ENCODE measurements around the gene ZNF688. TPM values are rescaled to one million over a fixed set of nuclear protein-coding genes. Genes with fewer than 3 reads are reported as not detected.

Gene ZNF688
- total and polyA plus RNA-seq, 2 of the 13 experiments (the other 11 are each of a cell fraction or from before 2014, with no cell fraction given) = 2.4 to 5.4 TPM

DNA sequence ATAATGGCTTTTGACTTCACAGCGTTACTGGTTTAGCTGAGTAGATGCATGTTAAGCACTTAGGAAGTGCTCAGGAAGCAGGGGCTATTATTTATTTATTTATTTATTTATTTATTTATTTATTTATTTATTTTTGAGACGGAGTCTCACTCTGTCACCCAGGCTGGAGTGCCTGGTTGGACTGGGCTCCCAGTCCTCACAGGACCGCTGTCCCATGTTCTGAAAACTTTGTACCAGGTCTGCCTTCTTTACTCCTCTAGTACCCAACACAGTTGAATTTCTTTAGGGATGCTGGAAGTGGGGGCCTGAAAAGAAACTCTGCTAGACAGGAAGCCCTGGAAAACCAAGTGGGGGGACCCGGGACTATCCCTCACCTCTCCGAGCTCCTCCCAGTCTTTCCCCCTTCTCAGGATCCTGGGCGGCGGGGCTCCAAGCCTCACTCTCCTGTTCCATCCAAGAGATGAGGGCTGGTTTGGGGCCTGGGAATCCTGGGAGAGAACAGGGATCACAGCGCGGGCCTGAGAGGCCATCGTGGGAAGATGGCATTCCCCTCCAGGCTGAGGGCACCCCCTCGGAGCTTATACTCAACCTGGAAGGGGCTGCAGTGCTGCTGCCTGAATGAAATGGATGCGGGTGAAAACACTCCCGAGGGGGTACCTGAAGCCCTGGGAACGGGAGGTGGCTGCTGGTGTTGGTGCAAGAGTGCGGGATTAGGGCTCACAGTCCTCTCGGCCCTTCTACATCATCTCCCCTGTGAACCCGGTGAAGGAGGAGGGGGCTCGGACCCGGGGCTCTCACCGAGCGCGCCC, 674 bp downstream of the ZNF688 start (continued):
- TF ChIP-seq SNAPC4 (CRISPR knock-in tag; IDR thresholded peaks at IDR 0.05) (0 out of 2 replicates have a peak, but pooled peaks have one; percentile 35), GZF1 (CRISPR knock-in tag; IDR thresholded peaks at IDR 0.05) (no peak), ZFP37 (CRISPR knock-in tag; IDR thresholded peaks at IDR 0.05; ENCODE audit: borderline replicate concordance) (0 out of 2 replicates have a peak, but pooled peaks have one; percentile 33), RXRA (CRISPR knock-in tag; IDR thresholded peaks at IDR 0.05) (0 out of 2 replicates have a peak, but pooled peaks have one; percentile 22), ZBTB42 (CRISPR knock-in tag; IDR thresholded peaks at IDR 0.05) (no peak), ZNF781 (CRISPR knock-in tag; IDR thresholded peaks at IDR 0.05; ENCODE audit: borderline replicate concordance, not compliant biosample characterization) (no peak), MEIS1 (CRISPR knock-in tag; IDR thresholded peaks at IDR 0.05; ENCODE audit: borderline replicate concordance) (no peak), TEAD3 (CRISPR knock-in tag; optimal IDR thresholded peaks at IDR 0.05; ENCODE audit: borderline replicate concordance) (peak; percentile 14), SP5 (CRISPR knock-in tag; IDR thresholded peaks at IDR 0.05; ENCODE audit: borderline replicate concordance, low read depth) (0 out of 2 replicates have a peak, but pooled peaks have one; percentile 3), CHCHD3 (CRISPR knock-in tag; IDR thresholded peaks at IDR 0.05) (no peak), CHD2 (IDR thresholded peaks at IDR 0.05; ENCODE audit: low read depth, low read length) (no peak), ZNF570 (CRISPR knock-in tag; IDR thresholded peaks at IDR 0.05; ENCODE audit: borderline replicate concordance) (no peak), ZNF550 (CRISPR knock-in tag; IDR thresholded peaks at IDR 0.05; ENCODE audit: borderline replicate concordance) (peak; percentile 2; the same call in 1 of the 2 replicates), GPN1 (CRISPR knock-in tag; IDR thresholded peaks at IDR 0.05; ENCODE audit: borderline replicate concordance) (no peak), HOXA7 (CRISPR knock-in tag; IDR thresholded peaks at IDR 0.05) (no peak), ZNF816 (CRISPR knock-in tag; IDR thresholded peaks at IDR 0.05; ENCODE audit: borderline replicate concordance) (no peak)
- TF ChIP-seq, protein P1, sequence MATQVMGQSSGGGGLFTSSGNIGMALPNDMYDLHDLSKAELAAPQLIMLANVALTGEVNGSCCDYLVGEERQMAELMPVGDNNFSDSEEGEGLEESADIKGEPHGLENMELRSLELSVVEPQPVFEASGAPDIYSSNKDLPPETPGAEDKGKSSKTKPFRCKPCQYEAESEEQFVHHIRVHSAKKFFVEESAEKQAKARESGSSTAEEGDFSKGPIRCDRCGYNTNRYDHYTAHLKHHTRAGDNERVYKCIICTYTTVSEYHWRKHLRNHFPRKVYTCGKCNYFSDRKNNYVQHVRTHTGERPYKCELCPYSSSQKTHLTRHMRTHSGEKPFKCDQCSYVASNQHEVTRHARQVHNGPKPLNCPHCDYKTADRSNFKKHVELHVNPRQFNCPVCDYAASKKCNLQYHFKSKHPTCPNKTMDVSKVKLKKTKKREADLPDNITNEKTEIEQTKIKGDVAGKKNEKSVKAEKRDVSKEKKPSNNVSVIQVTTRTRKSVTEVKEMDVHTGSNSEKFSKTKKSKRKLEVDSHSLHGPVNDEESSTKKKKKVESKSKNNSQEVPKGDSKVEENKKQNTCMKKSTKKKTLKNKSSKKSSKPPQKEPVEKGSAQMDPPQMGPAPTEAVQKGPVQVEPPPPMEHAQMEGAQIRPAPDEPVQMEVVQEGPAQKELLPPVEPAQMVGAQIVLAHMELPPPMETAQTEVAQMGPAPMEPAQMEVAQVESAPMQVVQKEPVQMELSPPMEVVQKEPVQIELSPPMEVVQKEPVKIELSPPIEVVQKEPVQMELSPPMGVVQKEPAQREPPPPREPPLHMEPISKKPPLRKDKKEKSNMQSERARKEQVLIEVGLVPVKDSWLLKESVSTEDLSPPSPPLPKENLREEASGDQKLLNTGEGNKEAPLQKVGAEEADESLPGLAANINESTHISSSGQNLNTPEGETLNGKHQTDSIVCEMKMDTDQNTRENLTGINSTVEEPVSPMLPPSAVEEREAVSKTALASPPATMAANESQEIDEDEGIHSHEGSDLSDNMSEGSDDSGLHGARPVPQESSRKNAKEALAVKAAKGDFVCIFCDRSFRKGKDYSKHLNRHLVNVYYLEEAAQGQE (IDR thresholded peaks at IDR 0.05; ENCODE audit: borderline replicate concordance in 1 of 2, low read depth in 1 of 2, low read length in 2 of 2) = peak; percentile 28 to 87
- TF ChIP-seq, protein P2, sequence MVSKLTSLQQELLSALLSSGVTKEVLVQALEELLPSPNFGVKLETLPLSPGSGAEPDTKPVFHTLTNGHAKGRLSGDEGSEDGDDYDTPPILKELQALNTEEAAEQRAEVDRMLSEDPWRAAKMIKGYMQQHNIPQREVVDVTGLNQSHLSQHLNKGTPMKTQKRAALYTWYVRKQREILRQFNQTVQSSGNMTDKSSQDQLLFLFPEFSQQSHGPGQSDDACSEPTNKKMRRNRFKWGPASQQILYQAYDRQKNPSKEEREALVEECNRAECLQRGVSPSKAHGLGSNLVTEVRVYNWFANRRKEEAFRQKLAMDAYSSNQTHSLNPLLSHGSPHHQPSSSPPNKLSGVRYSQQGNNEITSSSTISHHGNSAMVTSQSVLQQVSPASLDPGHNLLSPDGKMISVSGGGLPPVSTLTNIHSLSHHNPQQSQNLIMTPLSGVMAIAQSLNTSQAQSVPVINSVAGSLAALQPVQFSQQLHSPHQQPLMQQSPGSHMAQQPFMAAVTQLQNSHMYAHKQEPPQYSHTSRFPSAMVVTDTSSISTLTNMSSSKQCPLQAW (CRISPR knock-in tag; IDR thresholded peaks at IDR 0.05) = peak; percentile 70; the same call in 1 of the 2 replicates

Data from HepG2 (cell line).